HepG2 (cell line): ENCODE data around the gene ALDH7A1. TPM values are rescaled to one million over a fixed set of nuclear protein-coding genes. Genes with fewer than 3 reads are reported as not detected.

Experiments used
- CEBPG ChIP-seq: IDR thresholded peaks from 2 replicates; pipeline ENCODE4 v1.6.1; 2016
- ERF ChIP-seq: IDR thresholded peaks from 2 replicates; pipeline ENCODE4 v1.6.1; 2018; ENCODE audit warnings: missing biosample characterization, missing genetic modification reagents
- HHEX ChIP-seq: IDR thresholded peaks from 2 replicates; pipeline ENCODE4 v1.6.1; 2016; ENCODE audit warnings: control low read depth
- KDM3A ChIP-seq: IDR thresholded peaks from 2 replicates; pipeline ENCODE4 v1.6.1; 2018; ENCODE audit warnings: low read depth, missing compliant biosample characterization
- MAF1 ChIP-seq: sonication (generic); formaldehyde crosslinking; IDR thresholded peaks from 2 replicates; pipeline ENCODE4 v1.5.0; 2020; ENCODE audit warnings: missing genetic modification reagents, borderline replicate concordance
- NCOA1 ChIP-seq: sonication (generic); formaldehyde crosslinking; IDR thresholded peaks from 2 replicates; pipeline ENCODE4 v1.9.0; 2021; ENCODE audit warnings: missing genetic modification reagents
- PHF21A ChIP-seq: sonication (generic); formaldehyde crosslinking; IDR thresholded peaks from 2 replicates; pipeline ENCODE4 v1.5.0; 2020; ENCODE audit warnings: mild to moderate bottlenecking, missing genetic modification reagents
- PHF5A ChIP-seq: IDR thresholded peaks from one replicate; pipeline ENCODE4 v1.6.1; 2018; ENCODE audit warnings: low read depth, missing genetic modification reagents; ENCODE audit not compliant: unreplicated experiment
- TSC22D2 ChIP-seq: sonication (generic); formaldehyde crosslinking; IDR thresholded peaks from 2 replicates; pipeline ENCODE4 v1.5.1; 2020; ENCODE audit warnings: missing genetic modification reagents, mild to moderate bottlenecking, borderline replicate concordance
- ZBTB38 ChIP-seq: sonication (generic); formaldehyde crosslinking; IDR thresholded peaks from 2 replicates; pipeline ENCODE4 v1.5.1; 2020; ENCODE audit warnings: mild to moderate bottlenecking, missing genetic modification reagents
- ZFYVE20 ChIP-seq: sonication (generic); formaldehyde crosslinking; IDR thresholded peaks from 2 replicates; pipeline ENCODE4 v1.8.0; 2023; ENCODE audit warnings: low read depth, mild to moderate bottlenecking, moderate library complexity, missing genetic modification reagents, borderline replicate concordance
- ZIK1 ChIP-seq: sonication (generic); formaldehyde crosslinking; IDR thresholded peaks from 2 replicates; pipeline ENCODE4 v1.5.0; 2020; ENCODE audit warnings: mild to moderate bottlenecking, low read depth, missing genetic modification reagents, borderline replicate concordance
- ZKSCAN8 ChIP-seq: IDR thresholded peaks from 2 replicates; pipeline ENCODE4 v1.6.1; 2016; ENCODE audit warnings: borderline replicate concordance, missing genetic modification reagents, missing compliant biosample characterization
- ZNF549 ChIP-seq: sonication (generic); formaldehyde crosslinking; IDR thresholded peaks from 2 replicates; pipeline ENCODE4 v1.5.0; 2020; ENCODE audit warnings: missing genetic modification reagents
- ZNF570 ChIP-seq: sonication (generic); formaldehyde crosslinking; IDR thresholded peaks from 2 replicates; pipeline ENCODE4 v1.4.0; 2020; ENCODE audit warnings: mild to moderate bottlenecking, missing genetic modification reagents, borderline replicate concordance
- ZNF615 ChIP-seq: sonication (generic); formaldehyde crosslinking; IDR thresholded peaks from 2 replicates; pipeline ENCODE4 v1.5.0; 2020; ENCODE audit warnings: mild to moderate bottlenecking, missing genetic modification reagents, borderline replicate concordance
- ZNF784 ChIP-seq: sonication (generic); formaldehyde crosslinking; IDR thresholded peaks from 2 replicates; pipeline ENCODE4 v1.5.1; 2020; ENCODE audit warnings: missing genetic modification reagents, mild to moderate bottlenecking, borderline replicate concordance
- ZNF816 ChIP-seq: sonication (generic); formaldehyde crosslinking; IDR thresholded peaks from 2 replicates; pipeline ENCODE4 v1.8.0; 2022; ENCODE audit warnings: missing genetic modification reagents, mild to moderate bottlenecking, borderline replicate concordance
- ZNF841 ChIP-seq: sonication (generic); formaldehyde crosslinking; IDR thresholded peaks from 2 replicates; pipeline ENCODE4 v1.8.1; 2023; ENCODE audit warnings: missing genetic modification reagents, borderline replicate concordance
- ZXDC ChIP-seq: sonication (generic); formaldehyde crosslinking; IDR thresholded peaks from 2 replicates; pipeline ENCODE4 v1.5.0; 2020; ENCODE audit warnings: mild to moderate bottlenecking, missing genetic modification reagents
- polyA plus RNA-seq, 8 experiments: library from polyadenylated mRNA; depleted of rRNA in 3 of 8; stranded (reverse) in 7 of 8; unstranded in 1 of 8; fragments of >200 nt; fragmentation: Illumina TruSeq in 4 of 8; extraction: Trizol in 4 of 8; gene quantifications; 2 replicates each; pipeline versions ENCODE4 v1.2.1 to v1.2.3, GENCODE V29; 2011 to 2016; ENCODE audit warnings: low read depth in 4 of 8, missing spikeins in 1 of 8, mixed read lengths in 1 of 8; ENCODE audit not compliant: insufficient read depth in 1 of 8
- total RNA-seq, 5 experiments: library from RNA; depleted of rRNA; stranded (reverse); fragments of >200 nt; fragmentation: Illumina TruSeq; extraction: Trizol; gene quantifications; 2 replicates each; pipeline ENCODE4 v1.2.3, GENCODE V29; 2016; ENCODE audit warnings: low read depth in 1 of 5
- TF ChIP-seq, protein P1 (sequence below): sonication (generic); formaldehyde crosslinking; IDR thresholded peaks from 2 replicates; pipeline ENCODE4 v1.9.0; 2021; ENCODE audit warnings: missing genetic modification reagents, mild to moderate bottlenecking, borderline replicate concordance
- TF ChIP-seq, protein P2 (sequence below): sonication (generic); formaldehyde crosslinking; IDR thresholded peaks from 2 replicates; pipeline ENCODE4 v1.5.0; 2020; ENCODE audit warnings: missing genetic modification reagents
- TF ChIP-seq, protein P3 (sequence below): sonication (generic); formaldehyde crosslinking; IDR thresholded peaks from 2 replicates; pipeline ENCODE4 v1.4.0; 2020; ENCODE audit warnings: missing genetic modification reagents

The ALDH7A1 gene
- total and polyA plus RNA-seq, 2 of the 13 experiments (the other 11 are each of a cell fraction or from before 2014, with no cell fraction given) = 69.0 to 100 TPM

DNA sequence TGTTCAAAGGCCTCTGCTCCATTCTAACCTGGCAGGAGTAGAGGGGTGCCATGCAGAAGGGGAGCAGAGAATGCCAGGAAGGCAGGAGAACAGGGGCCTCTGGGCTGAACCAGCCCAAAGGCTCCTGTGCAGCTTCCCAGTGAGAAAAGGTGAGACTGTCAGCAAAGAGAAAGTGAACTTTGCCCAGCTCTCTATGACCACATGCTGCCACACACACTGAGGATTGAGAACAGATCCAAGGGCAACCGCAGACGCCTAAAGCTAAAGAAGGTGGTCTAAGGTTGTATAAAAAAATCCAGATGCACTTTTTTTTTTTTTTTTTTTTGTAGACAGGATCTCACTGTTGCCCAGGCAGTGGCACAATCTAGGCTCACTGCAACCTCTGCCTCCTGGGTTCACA is 51.4 kb downstream of the ALDH7A1 start (continued):
- TF ChIP-seq ZNF615 = no peak
- TF ChIP-seq ZNF816 (CRISPR knock-in tag) = no peak
- no peak for TF ChIP-seq ZNF549
- TF ChIP-seq HHEX (CRISPR knock-in tag) = no peak
- no peak for TF ChIP-seq ZNF841
- TF ChIP-seq, protein P1, sequence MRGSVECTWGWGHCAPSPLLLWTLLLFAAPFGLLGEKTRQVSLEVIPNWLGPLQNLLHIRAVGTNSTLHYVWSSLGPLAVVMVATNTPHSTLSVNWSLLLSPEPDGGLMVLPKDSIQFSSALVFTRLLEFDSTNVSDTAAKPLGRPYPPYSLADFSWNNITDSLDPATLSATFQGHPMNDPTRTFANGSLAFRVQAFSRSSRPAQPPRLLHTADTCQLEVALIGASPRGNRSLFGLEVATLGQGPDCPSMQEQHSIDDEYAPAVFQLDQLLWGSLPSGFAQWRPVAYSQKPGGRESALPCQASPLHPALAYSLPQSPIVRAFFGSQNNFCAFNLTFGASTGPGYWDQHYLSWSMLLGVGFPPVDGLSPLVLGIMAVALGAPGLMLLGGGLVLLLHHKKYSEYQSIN (CRISPR knock-in tag) = no peak
- no peak for TF ChIP-seq ERF (CRISPR knock-in tag)
- no peak for TF ChIP-seq ZNF784 (CRISPR knock-in tag)
- no peak for TF ChIP-seq ZIK1
- TF ChIP-seq, protein P2, sequence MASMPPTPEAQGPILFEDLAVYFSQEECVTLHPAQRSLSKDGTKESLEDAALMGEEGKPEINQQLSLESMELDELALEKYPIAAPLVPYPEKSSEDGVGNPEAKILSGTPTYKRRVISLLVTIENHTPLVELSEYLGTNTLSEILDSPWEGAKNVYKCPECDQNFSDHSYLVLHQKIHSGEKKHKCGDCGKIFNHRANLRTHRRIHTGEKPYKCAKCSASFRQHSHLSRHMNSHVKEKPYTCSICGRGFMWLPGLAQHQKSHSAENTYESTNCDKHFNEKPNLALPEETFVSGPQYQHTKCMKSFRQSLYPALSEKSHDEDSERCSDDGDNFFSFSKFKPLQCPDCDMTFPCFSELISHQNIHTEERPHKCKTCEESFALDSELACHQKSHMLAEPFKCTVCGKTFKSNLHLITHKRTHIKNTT (CRISPR knock-in tag) = no peak
- TF ChIP-seq ZNF570 (CRISPR knock-in tag) = no peak
- TF ChIP-seq ZXDC (CRISPR knock-in tag) = no peak
- no peak for TF ChIP-seq NCOA1 (CRISPR knock-in tag)
- TF ChIP-seq, protein P3, sequence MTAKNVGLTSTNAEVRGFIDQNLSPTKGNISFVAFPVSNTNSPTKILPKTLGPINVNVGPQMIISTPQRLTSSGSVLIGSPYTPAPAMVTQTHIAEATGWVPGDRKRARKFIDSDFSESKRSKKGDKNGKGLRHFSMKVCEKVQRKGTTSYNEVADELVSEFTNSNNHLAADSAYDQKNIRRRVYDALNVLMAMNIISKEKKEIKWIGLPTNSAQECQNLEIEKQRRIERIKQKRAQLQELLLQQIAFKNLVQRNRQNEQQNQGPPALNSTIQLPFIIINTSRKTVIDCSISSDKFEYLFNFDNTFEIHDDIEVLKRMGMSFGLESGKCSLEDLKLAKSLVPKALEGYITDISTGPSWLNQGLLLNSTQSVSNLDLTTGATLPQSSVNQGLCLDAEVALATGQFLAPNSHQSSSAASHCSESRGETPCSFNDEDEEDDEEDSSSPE = no peak
- no peak for TF ChIP-seq ZFYVE20 (CRISPR knock-in tag)
- TF ChIP-seq TSC22D2 = no peak
- no peak for TF ChIP-seq CEBPG
- no peak for TF ChIP-seq ZKSCAN8 (CRISPR knock-in tag)
- no peak for TF ChIP-seq MAF1 (CRISPR knock-in tag)
- TF ChIP-seq PHF21A (CRISPR knock-in tag) = no peak
- no peak for TF ChIP-seq PHF5A
- no peak for TF ChIP-seq KDM3A (CRISPR knock-in tag)
- TF ChIP-seq ZBTB38 = no peak
